Left colon (tissue), 2 donors: ENCODE measurements around the gene F3. TPM values are rescaled to one million over a fixed set of nuclear protein-coding genes. Genes with fewer than 3 reads are reported as not detected.
"Not testable (repeated sequence)": the region's sequence is repeated elsewhere in the genome, so short reads cannot be mapped to it uniquely, and the experiment has no call there.

Experiments
- ATAC-seq: fragments of 200-7000 bp; cut with Tn5 transposase; one replicate; pipeline ENCODE4 v1.9.1; 2020; ENCODE audit warnings: mild to moderate bottlenecking, moderate library complexity
- DNase-seq, 2 donors: peaks; one replicate each; pipeline ENCODE4 v3.0.0-alpha.2; 2020
- intact Hi-C, 2 donors: fragments of 100-400 bp; cut with DNase I in 1 of 2; cut with micrococcal nuclease in 1 of 2; formaldehyde crosslinking; loops; one replicate each; pipeline versions ENCODE4 v1.11.2 to v1.14.0; 2022; cut with DNase I, micrococcal nuclease
- long read RNA-seq: library from polyadenylated mRNA; unstranded; transcript quantifications from one replicate; pipeline ENCODE4 v2.0.0, GENCODE V29; 2021
- total RNA-seq, 2 donors: library from RNA; stranded (reverse); fragmentation: NEBNext Ultra II Directional; extraction: Animal tissue kit (Norgen Biotek cat#: 25700); gene quantifications; one replicate each; pipeline ENCODE4 v1.2.1, GENCODE V29; 2021
- donor health status: DM: no; HTN: no; CAD: no.
- donor health status: DM: yes; HTN: yes; CAD: no.

Gene F3
- total RNA-seq: 10 to 100 TPM; 44.4 to 52.4 TPM
- long read RNA-seq, transcript F3-201 (6 exons, 2,287 nt): major isoform, 12 of 22 reads
- long read RNA-seq, partial matches to known transcripts: 2 of 22 reads
- long read RNA-seq, other reads (novel, unspliced or antisense): 8 of 22 reads

DNA sequence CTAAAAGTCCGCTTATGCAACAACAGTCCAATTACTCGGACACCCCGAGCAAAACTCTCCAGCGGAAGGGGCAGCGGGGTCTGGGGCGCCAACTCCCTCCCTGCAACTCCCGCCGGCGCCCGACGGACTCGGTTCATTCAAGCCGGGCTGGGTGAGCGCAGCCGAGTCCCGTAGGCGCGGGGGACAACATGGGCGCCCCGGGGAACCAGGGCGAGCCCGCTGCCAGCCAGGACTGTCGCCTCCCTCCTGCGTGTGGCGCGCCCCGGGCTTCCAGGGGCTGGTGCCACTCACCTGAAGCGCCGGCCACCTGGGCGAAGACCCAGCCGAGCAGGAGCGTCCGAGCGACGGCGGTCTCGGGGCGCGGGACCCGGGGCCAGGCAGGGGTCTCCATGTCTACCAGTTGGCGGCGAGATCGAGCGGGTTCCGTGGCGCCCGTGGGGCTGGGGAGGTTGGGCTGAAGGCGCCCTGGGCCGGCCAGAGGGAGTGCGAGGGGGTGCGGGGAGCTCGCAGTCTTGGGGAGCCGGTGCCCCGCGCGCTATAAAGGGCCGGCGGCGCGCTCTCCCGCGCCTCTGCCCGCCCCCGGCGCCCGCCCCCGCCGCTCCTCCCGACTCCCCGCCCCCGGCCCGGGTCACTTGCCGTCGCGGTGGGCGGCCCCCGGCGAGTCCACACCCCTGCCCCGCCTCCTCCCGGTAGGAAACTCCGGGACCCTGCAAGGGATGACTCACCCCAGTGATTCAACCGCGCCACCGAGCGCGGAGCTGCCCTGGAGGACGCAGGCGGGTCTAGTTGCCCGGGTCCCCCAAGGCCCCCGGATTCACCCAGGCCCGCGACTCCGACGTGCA, at the start of gene F3:
Gene F3, minus strand, starts transcription at position 514 of the 842 bp plus-strand sequence. Its CDS starts 123 bp downstream, at position 391.
- ATAC-seq: peak; percentile 95
- intact Hi-C loops: no loop called here

DNA sequence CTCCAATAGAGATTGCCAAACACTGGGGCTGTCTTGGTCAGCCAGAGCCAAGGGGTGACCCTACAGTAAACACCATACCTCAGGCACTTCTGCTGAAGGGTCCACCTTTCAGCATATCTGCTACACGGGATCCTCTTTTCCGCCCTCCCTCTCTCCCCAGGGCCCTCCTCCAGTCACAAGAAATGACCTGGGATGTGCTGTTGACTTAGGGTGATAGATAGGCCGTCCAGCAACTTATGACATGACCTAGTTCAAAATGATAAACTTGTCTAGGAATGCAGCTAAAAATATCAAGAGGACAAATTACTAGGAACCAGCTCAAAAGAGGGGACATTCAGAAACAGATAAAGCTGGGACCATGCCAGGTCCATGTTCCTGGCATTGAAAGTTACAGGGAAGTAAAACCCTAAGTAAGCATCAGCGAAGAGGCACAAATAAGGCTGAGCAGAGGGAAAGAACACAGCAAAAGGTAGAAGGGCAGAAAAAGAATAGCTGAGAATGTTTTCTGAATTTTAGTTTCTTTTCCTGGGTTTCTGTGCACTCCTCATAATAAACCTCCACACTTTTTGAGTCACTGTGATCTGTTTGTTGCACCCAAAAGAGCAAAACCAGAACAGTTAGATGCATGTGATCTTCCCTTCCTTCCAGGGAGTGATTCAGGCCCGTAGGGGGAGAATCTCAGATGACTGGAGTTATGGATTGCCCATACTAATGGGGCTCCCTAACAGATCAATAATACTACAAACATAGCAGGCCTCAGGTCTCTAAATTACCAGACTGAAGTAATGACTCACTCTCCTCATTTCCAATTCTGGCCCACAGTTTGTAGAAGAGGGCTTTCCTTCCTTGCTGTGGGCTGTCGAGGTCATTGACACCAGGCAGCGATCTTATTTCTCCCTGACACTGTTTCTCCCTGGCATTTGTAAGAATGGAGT, 48.9 kb upstream of the F3 start:
- ATAC-seq (no peak), DNase-seq (no peak)
- intact Hi-C loops: no loop called here

More for the DNA sequence above, at the start of gene F3:
- DNase-seq: peak; percentile 93 to 95

DNA sequence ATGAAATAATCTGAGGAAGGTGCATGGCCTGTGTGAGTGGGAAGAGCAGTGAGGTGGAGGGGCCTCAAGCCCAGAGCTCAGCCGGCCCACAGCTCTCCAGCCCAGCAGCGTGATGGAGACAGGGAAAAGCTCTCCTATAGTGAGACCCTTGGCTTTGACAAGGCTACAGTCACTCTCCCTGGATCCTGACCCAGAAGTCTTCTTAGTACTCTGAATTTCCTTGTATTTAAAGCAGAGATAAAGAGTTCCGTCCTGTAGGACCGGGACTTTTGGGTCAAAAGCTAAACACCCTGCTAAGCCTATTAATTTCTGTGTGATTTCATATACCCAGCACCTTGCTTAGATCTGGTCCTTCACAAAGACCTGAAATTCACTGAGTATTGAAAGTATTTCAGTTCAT, 48.2 kb upstream of the F3 start:
- DNase-seq: no peak
- intact Hi-C loops: no loop called here
- ATAC-seq: no peak

DNA sequence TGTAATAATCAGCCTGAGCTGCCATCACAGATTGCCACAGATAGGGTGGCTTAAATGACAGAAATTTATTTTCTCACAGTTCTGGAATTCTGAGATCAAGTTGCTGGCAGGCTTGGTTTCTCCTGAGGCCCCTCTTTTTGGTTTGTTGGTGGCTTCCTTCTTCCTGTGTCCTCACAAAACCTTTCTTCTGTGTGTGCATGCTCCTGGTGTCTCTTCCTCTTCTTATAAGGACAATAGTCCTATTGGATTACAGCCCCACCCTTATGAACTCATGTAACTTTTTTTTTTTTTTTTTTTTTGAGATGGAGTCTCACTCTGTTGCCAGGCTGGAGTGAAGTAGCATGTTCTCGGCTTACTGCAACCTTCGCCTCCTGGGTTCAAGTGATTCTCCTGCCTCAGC, 41.0 kb upstream of the F3 start:
- intact Hi-C loops: no loop called here
- ATAC-seq (peak; percentile 89), DNase-seq (no peak)

DNA sequence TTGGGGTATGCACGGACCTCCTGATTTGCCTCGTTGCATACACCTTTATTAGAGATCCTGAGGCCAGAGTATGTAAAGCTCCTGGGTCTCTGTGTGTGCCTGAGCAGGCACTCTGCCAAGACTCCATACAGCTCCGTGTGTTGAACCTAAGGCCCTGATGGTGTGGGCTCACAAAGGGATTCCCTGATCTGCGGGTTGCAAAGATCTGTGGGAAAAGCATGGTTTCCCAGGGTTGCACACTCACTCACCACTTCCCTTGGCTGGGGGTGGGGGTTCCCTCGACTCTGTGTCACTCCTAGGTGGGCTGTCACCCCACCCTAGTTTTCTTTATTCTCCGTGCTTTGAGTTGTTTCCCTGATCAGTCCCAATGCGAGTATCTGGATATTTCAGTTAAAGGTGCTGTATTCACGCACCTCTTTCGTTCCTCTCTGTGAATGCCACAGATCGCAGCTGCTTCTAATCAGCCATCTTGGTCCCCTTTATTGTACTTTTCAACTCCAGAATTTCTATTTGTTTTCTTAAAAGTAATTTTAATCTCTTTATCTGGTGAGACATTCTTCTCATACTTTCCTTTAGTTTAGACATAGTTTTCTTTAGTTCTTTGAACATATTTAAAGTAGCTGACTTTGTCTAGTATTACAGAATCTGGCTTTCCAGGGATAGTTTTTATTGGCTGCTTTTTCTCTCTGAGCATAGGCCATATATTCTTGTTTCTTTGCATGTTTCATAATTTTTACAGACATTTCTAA, 39.0 kb upstream of the F3 start:
- intact Hi-C loops: no loop called here
- DNase-seq: no peak
- no peak for ATAC-seq

- intact Hi-C loops: no loop called here
- DNase-seq (no peak), ATAC-seq (no peak)
These were observed 38.3 kb upstream of the F3 start for GRCh38 chr1:94579876-94580294.

- ATAC-seq (no peak), DNase-seq (no peak)
- intact Hi-C loops: no loop called here
These were observed 37.3 kb upstream of the F3 start for GRCh38 chr1:94578856-94579255.

GRCh38 chr1:94573917-94574316, 32.4 kb upstream of the F3 start:
- intact Hi-C loops, ATAC-seq, DNase-seq: not testable (repeated sequence)

- DNase-seq (no peak), ATAC-seq (no peak)
- intact Hi-C loops: no loop called here
These were observed 31.2 kb upstream of the F3 start for GRCh38 chr1:94572780-94573179.

- intact Hi-C loops, DNase-seq, ATAC-seq: not testable (repeated sequence)
These were observed 29.4 kb upstream of the F3 start for GRCh38 chr1:94570965-94571364.

DNA sequence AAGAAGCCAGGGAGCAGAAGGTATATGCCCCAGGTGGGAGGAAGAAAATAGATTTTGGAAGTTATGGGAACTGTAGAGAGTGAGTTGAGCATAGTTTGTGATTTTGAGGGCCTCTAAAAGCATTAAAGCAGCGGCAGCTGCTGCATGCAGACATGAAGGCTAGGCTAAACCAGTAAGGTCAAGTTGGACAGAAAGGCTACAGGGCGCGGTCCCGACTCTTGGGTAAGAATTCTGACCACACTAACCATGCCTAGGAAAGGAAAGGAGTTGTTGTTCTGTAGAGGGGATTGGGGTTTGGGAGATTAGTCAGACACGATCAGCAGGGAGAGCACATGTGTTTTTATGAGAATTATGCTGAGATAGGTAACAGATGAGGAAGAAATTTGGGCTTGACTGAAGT, 27.2 kb upstream of the F3 start:
- ATAC-seq, intact Hi-C loops, DNase-seq: not testable (repeated sequence)

DNA sequence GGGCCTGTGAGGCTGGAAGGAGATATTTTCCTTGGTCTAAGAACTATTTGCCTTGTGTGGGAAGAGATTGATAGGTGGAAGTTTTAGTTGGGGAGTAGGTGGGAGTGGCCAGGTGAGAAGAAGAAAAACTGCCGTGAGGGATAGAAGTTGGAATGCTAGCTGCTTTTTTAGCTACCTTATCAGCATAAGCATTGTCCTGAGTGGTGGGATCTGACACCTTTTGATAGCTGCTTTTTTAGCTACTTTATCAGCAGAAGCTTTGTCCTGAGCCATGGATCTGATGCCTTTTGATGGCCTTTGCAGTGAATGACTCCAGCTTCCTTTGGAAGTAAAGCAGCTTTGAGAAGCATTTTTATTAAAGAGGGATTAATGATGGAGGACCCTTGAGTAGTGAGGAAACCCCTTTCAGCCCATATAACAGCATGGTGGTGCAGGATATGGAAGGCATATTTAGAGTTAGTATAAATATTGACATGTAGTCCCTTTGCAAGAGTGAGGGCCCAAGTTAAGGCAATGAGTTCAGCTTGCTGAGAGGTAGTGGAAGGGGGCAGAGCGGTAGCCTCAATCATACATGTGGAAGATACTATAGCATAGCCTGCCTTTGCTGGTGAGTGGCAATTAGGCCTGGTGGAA, 26.5 kb upstream of the F3 start:
- intact Hi-C loops, DNase-seq, ATAC-seq: not testable (repeated sequence)

DNA sequence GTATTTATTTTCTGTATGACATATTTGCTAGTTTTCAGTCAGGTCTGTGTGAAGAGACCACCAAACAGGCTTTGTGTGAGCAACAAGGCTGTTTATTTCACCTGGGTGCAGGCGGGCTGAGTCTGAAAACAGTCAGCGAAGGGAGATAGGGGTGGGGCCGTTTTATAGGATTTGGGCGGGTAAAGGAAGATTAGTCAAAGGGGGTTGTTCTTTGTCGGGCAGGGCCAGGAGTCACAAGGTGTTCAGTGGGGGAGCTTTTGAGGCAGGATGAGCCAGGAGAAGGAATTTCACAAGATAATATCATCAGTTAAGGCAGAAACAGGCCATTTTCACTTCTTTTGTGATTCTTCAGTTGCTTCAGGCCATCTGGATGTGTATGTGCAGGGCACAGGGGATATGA, 24.9 kb upstream of the F3 start:
- ATAC-seq, DNase-seq, intact Hi-C loops: not testable (repeated sequence)

- ATAC-seq: no peak
- intact Hi-C loops: no loop called here
- no peak for DNase-seq
These were observed 24.3 kb upstream of the F3 start for GRCh38 chr1:94565901-94566300.

- intact Hi-C loops: no loop called here
- DNase-seq: peak; percentile 57 to 68
These were observed 21.1 kb upstream of the F3 start for GRCh38 chr1:94562519-94563260.

DNA sequence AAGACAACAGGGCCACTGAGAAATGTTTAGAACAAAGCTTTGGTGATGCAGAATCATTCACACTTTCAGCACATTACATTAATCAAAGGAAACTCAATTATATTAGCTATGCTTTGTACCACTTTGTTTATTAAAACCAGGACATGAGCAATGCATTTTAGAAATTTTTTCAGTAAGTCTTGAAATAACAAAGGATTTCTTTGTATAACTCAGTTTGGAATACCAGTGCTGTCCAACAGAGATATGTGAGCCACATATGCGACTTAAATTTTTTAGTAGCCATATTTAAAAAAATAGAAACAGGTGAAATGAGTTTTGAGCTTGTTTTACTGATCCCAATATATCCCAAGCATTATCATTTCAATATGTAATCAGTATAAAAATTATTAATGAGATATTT, 18.8 kb upstream of the F3 start:
- no peak for ATAC-seq
- intact Hi-C loops: no loop called here
- no peak for DNase-seq

More at GRCh38 chr1:94562519-94563260, 21.1 kb upstream of the F3 start:
- peak; percentile 98 for ATAC-seq

DNA sequence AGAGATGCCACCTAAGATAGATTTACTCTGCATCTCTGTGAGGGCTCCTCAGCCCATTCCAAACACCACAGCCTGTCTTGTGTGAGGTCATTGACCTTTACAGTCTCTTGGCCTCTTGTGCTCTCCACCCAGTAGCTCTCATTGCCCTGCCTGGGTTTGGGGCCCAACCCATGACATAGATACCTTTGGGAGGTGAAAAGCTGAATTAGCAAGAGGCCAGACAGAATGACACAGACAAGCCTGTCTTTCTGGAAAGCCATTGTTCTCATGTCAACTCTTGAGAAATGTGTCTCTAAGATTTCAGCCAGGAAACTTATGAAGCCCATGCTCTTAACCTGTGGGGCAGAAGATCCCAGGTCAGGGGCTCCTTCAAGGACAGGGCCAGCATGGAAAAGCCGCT, 18.4 kb upstream of the F3 start:
- DNase-seq: no peak
- ATAC-seq: no peak
- intact Hi-C loops: no loop called here

GRCh38 chr1:94555091-94555490, 13.5 kb upstream of the F3 start:
- intact Hi-C loops: no loop called here
- ATAC-seq (peak; percentile 77), DNase-seq (peak in 1 of 2 donors; percentile 35)
